Measurements from ENCODE around the gene SYCE3. TPM values are rescaled to one million over a fixed set of nuclear protein-coding genes. Genes with fewer than 3 reads are reported as not detected.
A peak's percentile ranks its signal among the peaks of the same experiment; 100 is the strongest.

SYCE3 gene
- total and polyA plus RNA-seq, 11 donors, result not detected

DNA sequence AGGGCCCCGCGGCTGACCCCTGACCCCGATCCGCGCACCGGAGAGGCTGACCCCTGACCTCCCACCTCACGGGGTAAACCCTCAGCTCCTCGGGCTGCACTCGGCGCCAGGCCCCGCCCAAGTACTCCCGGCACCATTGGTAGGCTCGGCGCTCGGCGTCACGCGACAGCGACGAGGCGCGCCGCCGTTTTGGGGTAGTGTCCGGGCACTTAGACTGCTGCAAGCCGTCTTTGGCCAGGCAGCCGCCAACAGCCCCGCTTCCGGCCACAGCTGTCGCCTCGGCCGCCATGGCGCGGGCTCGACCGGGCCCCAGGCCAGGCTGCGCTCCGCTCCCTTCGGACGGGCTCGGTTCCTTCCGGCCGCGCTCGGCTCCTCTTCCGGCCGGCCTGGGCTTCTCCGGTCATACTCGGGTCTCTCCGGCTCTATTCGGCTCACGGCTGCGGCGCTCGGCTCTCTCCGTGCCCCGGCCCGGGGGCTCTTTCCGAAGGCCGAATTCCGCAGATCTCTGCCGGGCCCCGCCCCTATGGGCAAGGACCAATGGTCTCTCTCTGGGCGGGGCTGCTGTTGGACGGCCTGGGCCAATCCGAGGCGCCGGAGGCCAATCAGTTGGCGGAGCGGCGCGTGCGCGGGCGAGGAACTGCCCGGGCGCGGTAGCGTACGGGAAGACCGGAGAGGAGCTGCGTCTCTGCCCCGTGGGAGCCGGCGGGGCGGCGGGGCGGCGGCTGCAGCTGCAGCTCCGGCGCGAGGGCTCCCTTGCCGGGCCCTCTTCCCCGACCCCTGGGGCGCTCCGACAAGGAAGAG is 20.0 kb upstream of the SYCE3 start, which contains the start of gene CHKB:
CHKB (minus strand) TSS at position 357 of the 801 bp plus-strand sequence; CDS start at position 289, 68 bp downstream.
- ATAC-seq (peak; percentile 94 to 97 (median 96)), DNase-seq (peak; percentile 99 to 100 (median 99))
- 0% methylated on average over 4 to 96 of the region's 96 CpGs for WGBS, 4 donors
- no peaks in the 10 kb centered on the region for H3K9me3 ChIP-seq
- H3K27ac ChIP-seq, result peak within 1 kb of the TSS; percentile 90 to 100 (median 99)
- H3K4me3 ChIP-seq, result peak within 1 kb of the TSS; percentile 56 to 95 (median 80)
- intact Hi-C loops (cut with DNase I), result loop anchor here in 1 of 10 donors (1.0 to 5.0 kb wide), 3 partner anchors 19 to 75 kb away; partner anchors contain the start of genes LMF2 and NCAPH2
- H3K27me3 ChIP-seq, result no peaks in the 10 kb centered on the region
- TF ChIP-seq POLR2A (IDR thresholded peaks at IDR 0.05), result peak; percentile 91 to 99
- peak in 1 of 12 donors; percentile 3 for TF ChIP-seq CTCF (IDR thresholded peaks at IDR 0.05)
- peaks cover 3 to 50% (median 32%) of the 10 kb centered on the region in 12 donors for H3K4me1 ChIP-seq
- peaks cover 0 to 26% (median 12%) of the 10 kb centered on the region in 9 donors for H3K36me3 ChIP-seq

GRCh38 chr22:50581950-50582492 is 19.3 kb upstream of the SYCE3 start:
- peaks cover 0 to 26% (median 12%) of the 10 kb centered on the region in 9 donors for H3K36me3 ChIP-seq
- intact Hi-C loops (cut with DNase I), result loop anchor here in 1 of 10 donors (1.0 to 5.0 kb wide), 3 partner anchors 19 to 75 kb away; partner anchors contain the start of genes LMF2 and NCAPH2
- TF ChIP-seq POLR2A (IDR thresholded peaks at IDR 0.05) (no peak), CTCF (IDR thresholded peaks at IDR 0.05) (no peak)
- no peaks in the 10 kb centered on the region for H3K9me3 ChIP-seq
- H3K4me1 ChIP-seq, result peaks cover 3 to 57% (median 33%) of the 10 kb centered on the region in 12 donors
- WGBS, 4 donors, result 6 to 23% (median 12%) methylated on average over 9 to 39 of the region's 39 CpGs
- H3K4me3 ChIP-seq, result peak overlapping the region; percentile 53 to 95 (median 80)
- DNase-seq (peak in 1 of 5 donors; percentile 61), ATAC-seq (no peak)
- H3K27me3 ChIP-seq, result no peaks in the 10 kb centered on the region
- H3K27ac ChIP-seq, result peak overlapping the region; percentile 90 to 100 (median 99)

GRCh38 chr22:50581031-50581949 is 18.6 kb upstream of the SYCE3 start:
- Histone ChIP-seq H3K36me3 (peaks cover 0 to 26% (median 12%) of the 10 kb centered on the region in 9 donors), H3K4me3 (peak overlapping the region; percentile 53 to 95 (median 80)), H3K27ac (peak overlapping the region in 11 of 12 donors; percentile 90 to 100 (median 99)), H3K27me3 (no peaks in the 10 kb centered on the region), H3K4me1 (peaks cover 3 to 64% (median 34%) of the 10 kb centered on the region in 12 donors), H3K9me3 (no peaks in the 10 kb centered on the region)
- ATAC-seq (no peak), DNase-seq (peak in 1 of 5 donors; percentile 26)
- 85 to 88% (median 87%) methylated on average over 22 of the region's 22 CpGs for WGBS, 4 donors
- TF ChIP-seq POLR2A (IDR thresholded peaks at IDR 0.05) (no peak), CTCF (IDR thresholded peaks at IDR 0.05) (no peak)
- intact Hi-C loops (cut with DNase I), result loop anchor here in 1 of 10 donors (5.0 kb wide), 1 partner anchor 74 kb away; the partner anchor contains the start of genes LMF2 and NCAPH2
